ENCODE measurements around the gene RMC1. TPM values are rescaled to one million over a fixed set of nuclear protein-coding genes. Genes with fewer than 3 reads are reported as not detected.

The RMC1 gene
- total RNA-seq, 1 donor from 2014 or later = 28.5 TPM

- no peak overlapping the region for H3K4me3 Mint-ChIP-seq (ENCODE audit: low read depth)
- H3K36me3 Mint-ChIP-seq (ENCODE audit: insufficient read depth) = peaks cover 21% of the 10 kb centered on the region
- H3K27me3 Mint-ChIP-seq = no peaks in the 10 kb centered on the region
- H3K9me3 Mint-ChIP-seq (ENCODE audit: low read depth) = no peaks in the 10 kb centered on the region
- no peaks in the 10 kb centered on the region for H3K4me1 Mint-ChIP-seq (ENCODE audit: low read depth)
- no peak for DNase-seq (ENCODE audit: low spot score, unreplicated experiment)
- TF ChIP-seq, protein P1, sequence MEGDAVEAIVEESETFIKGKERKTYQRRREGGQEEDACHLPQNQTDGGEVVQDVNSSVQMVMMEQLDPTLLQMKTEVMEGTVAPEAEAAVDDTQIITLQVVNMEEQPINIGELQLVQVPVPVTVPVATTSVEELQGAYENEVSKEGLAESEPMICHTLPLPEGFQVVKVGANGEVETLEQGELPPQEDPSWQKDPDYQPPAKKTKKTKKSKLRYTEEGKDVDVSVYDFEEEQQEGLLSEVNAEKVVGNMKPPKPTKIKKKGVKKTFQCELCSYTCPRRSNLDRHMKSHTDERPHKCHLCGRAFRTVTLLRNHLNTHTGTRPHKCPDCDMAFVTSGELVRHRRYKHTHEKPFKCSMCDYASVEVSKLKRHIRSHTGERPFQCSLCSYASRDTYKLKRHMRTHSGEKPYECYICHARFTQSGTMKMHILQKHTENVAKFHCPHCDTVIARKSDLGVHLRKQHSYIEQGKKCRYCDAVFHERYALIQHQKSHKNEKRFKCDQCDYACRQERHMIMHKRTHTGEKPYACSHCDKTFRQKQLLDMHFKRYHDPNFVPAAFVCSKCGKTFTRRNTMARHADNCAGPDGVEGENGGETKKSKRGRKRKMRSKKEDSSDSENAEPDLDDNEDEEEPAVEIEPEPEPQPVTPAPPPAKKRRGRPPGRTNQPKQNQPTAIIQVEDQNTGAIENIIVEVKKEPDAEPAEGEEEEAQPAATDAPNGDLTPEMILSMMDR (IDR thresholded peaks at IDR 0.05; ENCODE audit: unreplicated experiment) = no peak
- H3K27ac Mint-ChIP-seq = no peak overlapping the region
Observed at GRCh38 chr18:23560186-23560585, 56.9 kb downstream of the RMC1 start.

- no peaks in the 10 kb centered on the region for H3K4me1 Mint-ChIP-seq (ENCODE audit: low read depth)
- H3K27ac Mint-ChIP-seq = no peak overlapping the region
- TF ChIP-seq, protein P1 (IDR thresholded peaks at IDR 0.05; ENCODE audit: unreplicated experiment) = no peak
- H3K4me3 Mint-ChIP-seq (ENCODE audit: low read depth) = no peak overlapping the region
- no peak for DNase-seq (ENCODE audit: low spot score, unreplicated experiment)
- no peaks in the 10 kb centered on the region for H3K9me3 Mint-ChIP-seq (ENCODE audit: low read depth)
- no peaks in the 10 kb centered on the region for H3K27me3 Mint-ChIP-seq
- H3K36me3 Mint-ChIP-seq (ENCODE audit: insufficient read depth) = peaks cover 28% of the 10 kb centered on the region
Observed at GRCh38 chr18:23563377-23564043, 60.2 kb downstream of the RMC1 start.

- Mint-ChIP-seq H3K4me3 (ENCODE audit: low read depth) (no peak overlapping the region), H3K9me3 (ENCODE audit: low read depth) (no peaks in the 10 kb centered on the region), H3K4me1 (ENCODE audit: low read depth) (peaks cover 6% of the 10 kb centered on the region), H3K27me3 (no peaks in the 10 kb centered on the region), H3K36me3 (ENCODE audit: insufficient read depth) (peaks cover 31% of the 10 kb centered on the region), H3K27ac (no peak overlapping the region)
- TF ChIP-seq, protein P1 (IDR thresholded peaks at IDR 0.05; ENCODE audit: unreplicated experiment) = no peak
- no peak for DNase-seq (ENCODE audit: low spot score, unreplicated experiment)
Observed at GRCh38 chr18:23565916-23566547, 62.7 kb downstream of the RMC1 start.

GRCh38 chr18:23567671-23568070, 64.4 kb downstream of the RMC1 start:
- Mint-ChIP-seq H3K27me3 (no peaks in the 10 kb centered on the region), H3K4me1 (ENCODE audit: low read depth) (peaks cover 6% of the 10 kb centered on the region), H3K36me3 (ENCODE audit: insufficient read depth) (peaks cover 27% of the 10 kb centered on the region), H3K4me3 (ENCODE audit: low read depth) (no peak overlapping the region), H3K27ac (no peak overlapping the region), H3K9me3 (ENCODE audit: low read depth) (no peaks in the 10 kb centered on the region)
- TF ChIP-seq, protein P1 (IDR thresholded peaks at IDR 0.05; ENCODE audit: unreplicated experiment) = no peak
- no peak for DNase-seq (ENCODE audit: low spot score, unreplicated experiment)

DNA sequence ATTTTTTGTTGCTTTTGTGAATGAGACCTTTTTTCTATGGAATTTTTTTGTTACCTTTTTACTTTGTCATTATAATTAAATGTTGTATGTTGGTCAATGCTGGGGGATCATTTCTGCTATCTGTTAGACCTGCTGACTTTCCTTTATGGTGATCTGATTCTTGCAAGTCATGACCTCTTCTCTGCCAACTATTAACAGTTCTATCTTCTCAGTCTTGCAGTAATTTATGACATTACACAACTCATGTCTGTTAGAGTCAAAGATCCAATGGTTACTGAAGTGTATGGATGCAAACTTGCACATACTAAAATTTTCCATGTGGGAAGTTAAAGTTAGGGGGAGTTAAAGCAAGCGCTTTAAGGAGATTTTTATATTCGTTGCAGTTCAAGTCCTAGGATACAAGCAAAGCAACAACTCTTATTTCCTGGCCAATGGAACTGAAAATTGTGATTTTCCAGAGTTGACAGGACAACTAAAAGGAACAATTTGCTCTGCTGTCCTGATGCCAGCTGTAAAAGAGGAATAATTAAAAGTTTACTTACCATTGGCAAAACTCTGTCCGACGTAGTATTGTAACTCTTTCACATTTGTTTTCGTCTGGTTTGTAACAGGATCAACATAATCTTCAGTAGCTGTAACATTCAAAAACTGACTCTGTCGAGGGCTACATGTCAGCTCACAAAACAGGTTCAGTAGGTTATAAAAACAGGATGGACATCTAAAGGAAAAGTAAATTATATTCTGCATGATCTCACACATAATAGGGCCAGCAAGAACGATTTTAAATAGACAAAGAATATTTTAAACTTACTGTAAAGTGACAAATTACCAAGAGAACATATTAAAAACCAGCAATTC, 65.2 kb downstream of the RMC1 start:
- H3K9me3 Mint-ChIP-seq (ENCODE audit: low read depth) = no peaks in the 10 kb centered on the region
- no peak overlapping the region for H3K27ac Mint-ChIP-seq
- H3K4me1 Mint-ChIP-seq (ENCODE audit: low read depth) = peaks cover 6% of the 10 kb centered on the region
- TF ChIP-seq, protein P1 (IDR thresholded peaks at IDR 0.05; ENCODE audit: unreplicated experiment) = no peak
- no peaks in the 10 kb centered on the region for H3K27me3 Mint-ChIP-seq
- DNase-seq (ENCODE audit: low spot score, unreplicated experiment) = no peak
- no peak overlapping the region for H3K4me3 Mint-ChIP-seq (ENCODE audit: low read depth)
- peaks cover 27% of the 10 kb centered on the region for H3K36me3 Mint-ChIP-seq (ENCODE audit: insufficient read depth)
